KMS-11 (cell line): ENCODE measurements around the gene TMEM252.

Experiments used
- H2AFZ ChIP-seq: fragments of 200-600 bp; sonication (generic); 2 replicates; pipeline ENCODE4 v1.6.1; 2016; ENCODE audit warnings: antibody characterized with exemption, mixed run types, low read depth
- H3K27ac ChIP-seq: fragments of 200-600 bp; sonication (generic); 2 replicates; pipeline ENCODE4 v1.6.1; 2016; ENCODE audit warnings: mild to moderate bottlenecking, mixed run types
- H3K27me3 ChIP-seq: fragments of 200-600 bp; sonication (generic); 2 replicates; pipeline ENCODE4 v1.6.1; 2017; ENCODE audit warnings: mild to moderate bottlenecking, low read depth, mixed run types, moderate library complexity; ENCODE audit not compliant: insufficient read depth
- H3K36me3 ChIP-seq: fragments of 200-600 bp; sonication (generic); 2 replicates; pipeline ENCODE4 v1.6.1; 2017; ENCODE audit warnings: mild to moderate bottlenecking, mixed run types; ENCODE audit not compliant: insufficient read depth
- H3K4me1 ChIP-seq: fragments of 200-600 bp; sonication (generic); 2 replicates; pipeline ENCODE4 v1.6.1; 2016; ENCODE audit warnings: mild to moderate bottlenecking, low read depth, mixed run types; ENCODE audit not compliant: poor library complexity, severe bottlenecking
- H3K4me2 ChIP-seq: fragments of 200-600 bp; sonication (generic); 2 replicates; pipeline ENCODE4 v1.7.0; 2016; ENCODE audit warnings: mild to moderate bottlenecking, mixed run types
- H3K4me3 ChIP-seq: fragments of 200-600 bp; sonication (generic); IDR thresholded peaks from 2 replicates; pipeline ENCODE4 v1.6.1; 2017; ENCODE audit warnings: low read depth, low read length, mixed read lengths; ENCODE audit not compliant: insufficient read depth
- H3K79me2 ChIP-seq: fragments of 200-600 bp; sonication (generic); 2 replicates; pipeline ENCODE4 v1.6.1; 2016; ENCODE audit warnings: low read depth, mixed run types; ENCODE audit not compliant: insufficient read depth
- H3K9ac ChIP-seq: fragments of 200-600 bp; sonication (generic); 2 replicates; pipeline ENCODE4 v1.6.1; 2016; ENCODE audit warnings: mild to moderate bottlenecking, mixed run types
- H4K20me1 ChIP-seq: fragments of 200-600 bp; sonication (generic); 2 replicates; pipeline ENCODE4 v1.6.1; 2016; ENCODE audit warnings: mild to moderate bottlenecking, mixed run types; ENCODE audit not compliant: insufficient read depth
- TF ChIP-seq, protein P1 (sequence below): fragments of 200-600 bp; sonication (generic); conservative IDR thresholded peaks from 2 replicates; pipeline ENCODE4 v1.6.1; 2017; ENCODE audit warnings: low read depth, mild to moderate bottlenecking, antibody characterized with exemption, low read length, moderate library complexity, mixed read lengths

Gene TMEM252

GRCh38 chr9:68513981-68514380, 26.7 kb downstream of the TMEM252 start:
- no peaks in the 10 kb centered on the region for H3K27me3 ChIP-seq
- no peaks in the 10 kb centered on the region for H3K79me2 ChIP-seq
- TF ChIP-seq, protein P1, sequence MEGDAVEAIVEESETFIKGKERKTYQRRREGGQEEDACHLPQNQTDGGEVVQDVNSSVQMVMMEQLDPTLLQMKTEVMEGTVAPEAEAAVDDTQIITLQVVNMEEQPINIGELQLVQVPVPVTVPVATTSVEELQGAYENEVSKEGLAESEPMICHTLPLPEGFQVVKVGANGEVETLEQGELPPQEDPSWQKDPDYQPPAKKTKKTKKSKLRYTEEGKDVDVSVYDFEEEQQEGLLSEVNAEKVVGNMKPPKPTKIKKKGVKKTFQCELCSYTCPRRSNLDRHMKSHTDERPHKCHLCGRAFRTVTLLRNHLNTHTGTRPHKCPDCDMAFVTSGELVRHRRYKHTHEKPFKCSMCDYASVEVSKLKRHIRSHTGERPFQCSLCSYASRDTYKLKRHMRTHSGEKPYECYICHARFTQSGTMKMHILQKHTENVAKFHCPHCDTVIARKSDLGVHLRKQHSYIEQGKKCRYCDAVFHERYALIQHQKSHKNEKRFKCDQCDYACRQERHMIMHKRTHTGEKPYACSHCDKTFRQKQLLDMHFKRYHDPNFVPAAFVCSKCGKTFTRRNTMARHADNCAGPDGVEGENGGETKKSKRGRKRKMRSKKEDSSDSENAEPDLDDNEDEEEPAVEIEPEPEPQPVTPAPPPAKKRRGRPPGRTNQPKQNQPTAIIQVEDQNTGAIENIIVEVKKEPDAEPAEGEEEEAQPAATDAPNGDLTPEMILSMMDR: no peak
- no peak overlapping the region for H3K9ac ChIP-seq
- no peak overlapping the region for H3K27ac ChIP-seq
- no peaks in the 10 kb centered on the region for H3K36me3 ChIP-seq
- no peak overlapping the region for H3K4me3 ChIP-seq
- no peak overlapping the region for H3K4me2 ChIP-seq
- no peaks in the 10 kb centered on the region for H4K20me1 ChIP-seq
- H2AFZ ChIP-seq: no peak overlapping the region
- H3K4me1 ChIP-seq: no peaks in the 10 kb centered on the region

- TF ChIP-seq, protein P1: no peak
- Histone ChIP-seq H3K4me2 (no peak overlapping the region), H2AFZ (no peak overlapping the region), H3K79me2 (no peaks in the 10 kb centered on the region), H3K36me3 (no peaks in the 10 kb centered on the region), H3K9ac (no peak overlapping the region), H3K27ac (no peak overlapping the region), H3K4me1 (no peaks in the 10 kb centered on the region), H3K27me3 (no peaks in the 10 kb centered on the region), H4K20me1 (no peaks in the 10 kb centered on the region), H3K4me3 (no peak overlapping the region)
These were observed 27.3 kb downstream of the TMEM252 start for GRCh38 chr9:68513385-68513784.

GRCh38 chr9:68509689-68510088, 31.0 kb downstream of the TMEM252 start:
- Histone ChIP-seq H4K20me1 (no peaks in the 10 kb centered on the region), H3K27me3 (no peaks in the 10 kb centered on the region)

GRCh38 chr9:68508547-68508946, 32.1 kb downstream of the TMEM252 start:
- Histone ChIP-seq H4K20me1 (no peaks in the 10 kb centered on the region), H3K79me2 (no peaks in the 10 kb centered on the region), H3K9ac (no peak overlapping the region), H3K27me3 (no peaks in the 10 kb centered on the region), H2AFZ (no peak overlapping the region), H3K36me3 (no peaks in the 10 kb centered on the region), H3K27ac (no peak overlapping the region), H3K4me1 (no peaks in the 10 kb centered on the region), H3K4me3 (no peak overlapping the region), H3K4me2 (no peak overlapping the region)
- TF ChIP-seq, protein P1: no peak

More at GRCh38 chr9:68509689-68510088, 31.0 kb downstream of the TMEM252 start:
- Histone ChIP-seq H3K4me3 (no peak overlapping the region), H3K9ac (no peak overlapping the region), H3K27ac (no peak overlapping the region), H3K4me1 (no peaks in the 10 kb centered on the region), H2AFZ (no peak overlapping the region), H3K4me2 (no peak overlapping the region), H3K79me2 (no peaks in the 10 kb centered on the region), H3K36me3 (no peaks in the 10 kb centered on the region)
- TF ChIP-seq, protein P1: no peak
